Ovary (tissue), 9 donors: ENCODE measurements around the gene GPR107. TPM values are rescaled to one million over a fixed set of nuclear protein-coding genes. Genes with fewer than 3 reads are reported as not detected.

Source experiments
- DNase-seq, 5 donors: peaks; one replicate each; pipeline ENCODE4 v3.0.0-alpha.2; 2019 to 2020
- H3K27ac ChIP-seq, 2 donors: fragments of 200-600 bp; one replicate each; pipeline versions ENCODE4 v1.5.1 to v1.8.0; 2019 to 2022
- H3K27me3 ChIP-seq: fragments of 200-600 bp; one replicate; pipeline ENCODE4 v1.8.0; 2022
- H3K36me3 ChIP-seq: fragments of 200-600 bp; sonication (generic); one replicate; pipeline ENCODE4 v1.5.1; 2019
- H3K4me1 ChIP-seq: one replicate; pipeline ENCODE4 v1.8.1; 2013; ENCODE audit warnings: mild to moderate bottlenecking, moderate library complexity; ENCODE audit not compliant: insufficient read depth
- H3K4me3 ChIP-seq: fragments of 200-600 bp; sonication (generic); one replicate; pipeline ENCODE4 v1.5.1; 2017
- H3K9me3 ChIP-seq, 2 donors: fragments of 200-600 bp in 1 of 2; sonication (generic) in 1 of 2; one replicate each; pipeline versions ENCODE4 v1.5.1 to v1.8.1; 2013 to 2019; ENCODE audit warnings: mild to moderate bottlenecking in 1 of 2, moderate library complexity in 1 of 2
- EP300 ChIP-seq: sonication (generic); formaldehyde crosslinking; IDR thresholded peaks from one replicate; pipeline ENCODE4 v1.6.1; 2017; ENCODE audit warnings: antibody characterized with exemption
- POLR2A ChIP-seq: fragments of 450-650 bp; IDR thresholded peaks from one replicate; pipeline ENCODE4 v1.6.1; 2017; ENCODE audit warnings: antibody characterized with exemption, mild to moderate bottlenecking, moderate library complexity
- WGBS, 3 donors: extraction: QIAGEN DNeasy Blood & Tissue Kit in 1 of 3; methylation state at CpG; one replicate each; pipeline versions ENCODE4 v1.1.5 to v1.1.7; 2013 to 2017; 5-methylcytosine and 5-hydroxymethylcytosine counted together
- intact Hi-C, 4 donors: fragments of 100-400 bp; cut with DNase I; formaldehyde crosslinking; loops; one replicate each; pipeline versions ENCODE4 v1.11.0 to v1.15.1; 2022 to 2023
- polyA plus RNA-seq, 2 donors: library from polyadenylated mRNA; stranded (reverse); fragments of 200-250 nt in 1 of 2; fragments of 350-450 nt in 1 of 2; fragmentation: Illumina TruSeq in 1 of 2; extraction: RNeasy Lipid Tissue Mini Kit (QIAGEN cat#74804) in 1 of 2; gene quantifications; one replicate each; pipeline ENCODE4 v1.2.3, GENCODE V29; 2013 to 2014
- total RNA-seq, 7 donors: library from RNA; depleted of rRNA in 2 of 7; stranded (reverse); fragments of >200 nt in 2 of 7; fragmentation: NEBNext Ultra II Directional in 3 of 7; extraction: Animal tissue kit (Norgen Biotek cat#: 25700) in 3 of 7; gene quantifications; one replicate each; pipeline versions ENCODE4 v1.1.0 to v1.2.4, GENCODE V29; 2016 to 2023
- TF ChIP-seq, protein P1 (sequence below), 3 donors: fragments of 450-650 bp in 2 of 3; fragments of 200-600 bp in 1 of 3; IDR thresholded peaks; one replicate each; pipeline versions ENCODE4 v1.5.1 to v1.8.0; 2016 to 2022; ENCODE audit warnings: antibody characterized with exemption in 3 of 3, mild to moderate bottlenecking in 1 of 3
- donor health status: DM: no; HTN: no; CAD: no; lungs with moderate emphysema.
- donor health status: DM: no; HTN: no; CAD: no.
- donor health status: Bipolar disorder and iron deficiency.
- donor health status: DM: yes; HTN: yes; CAD: no.
- donor health status: DM: no; HTN: no; CAD: no.
- donor health status: DM: yes; HTN: yes; CAD: no.

The GPR107 gene
- total and polyA plus RNA-seq, 9 donors = 11.6 to 44.0 (median 28.3) TPM

DNA sequence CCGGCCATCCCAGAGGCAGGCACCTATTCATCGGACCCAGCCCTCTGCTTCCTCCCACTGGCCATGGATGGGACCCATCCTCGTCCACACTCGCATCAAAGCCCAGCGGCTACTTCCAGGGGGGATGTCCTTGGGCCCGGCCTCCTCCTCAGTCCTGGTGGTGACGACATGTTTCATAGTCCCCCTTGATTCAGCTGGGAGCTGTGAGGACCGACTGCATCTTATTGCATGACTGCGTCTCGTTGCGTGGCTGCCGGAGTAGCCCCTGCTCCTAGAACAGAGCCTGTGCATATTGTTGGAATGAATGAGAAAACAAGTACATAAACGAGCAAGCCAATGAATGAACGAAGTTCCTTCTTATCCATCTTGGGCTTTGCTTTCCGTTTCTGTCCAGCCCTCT lies 131.3 kb downstream of the GPR107 start:
- TF ChIP-seq EP300 (no peak), POLR2A (no peak)
- TF ChIP-seq, protein P1, sequence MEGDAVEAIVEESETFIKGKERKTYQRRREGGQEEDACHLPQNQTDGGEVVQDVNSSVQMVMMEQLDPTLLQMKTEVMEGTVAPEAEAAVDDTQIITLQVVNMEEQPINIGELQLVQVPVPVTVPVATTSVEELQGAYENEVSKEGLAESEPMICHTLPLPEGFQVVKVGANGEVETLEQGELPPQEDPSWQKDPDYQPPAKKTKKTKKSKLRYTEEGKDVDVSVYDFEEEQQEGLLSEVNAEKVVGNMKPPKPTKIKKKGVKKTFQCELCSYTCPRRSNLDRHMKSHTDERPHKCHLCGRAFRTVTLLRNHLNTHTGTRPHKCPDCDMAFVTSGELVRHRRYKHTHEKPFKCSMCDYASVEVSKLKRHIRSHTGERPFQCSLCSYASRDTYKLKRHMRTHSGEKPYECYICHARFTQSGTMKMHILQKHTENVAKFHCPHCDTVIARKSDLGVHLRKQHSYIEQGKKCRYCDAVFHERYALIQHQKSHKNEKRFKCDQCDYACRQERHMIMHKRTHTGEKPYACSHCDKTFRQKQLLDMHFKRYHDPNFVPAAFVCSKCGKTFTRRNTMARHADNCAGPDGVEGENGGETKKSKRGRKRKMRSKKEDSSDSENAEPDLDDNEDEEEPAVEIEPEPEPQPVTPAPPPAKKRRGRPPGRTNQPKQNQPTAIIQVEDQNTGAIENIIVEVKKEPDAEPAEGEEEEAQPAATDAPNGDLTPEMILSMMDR (IDR thresholded peaks at IDR 0.05) = no peak
- DNase-seq = no peak
- Histone ChIP-seq H3K27ac (peak overlapping the region; percentile 70 to 76), H3K4me1 (peaks cover 25% of the 10 kb centered on the region), H3K36me3 (no peaks in the 10 kb centered on the region), H3K9me3 (no peaks in the 10 kb centered on the region), H3K27me3 (no peaks in the 10 kb centered on the region), H3K4me3 (peak overlapping the region; percentile 28)
- intact Hi-C loops = no loop called here
- WGBS, 3 donors = 21 to 44% (median 29%) methylated on average over 15 of the region's 15 CpGs

- H3K4me1 ChIP-seq = peaks cover 25% of the 10 kb centered on the region
- intact Hi-C loops = no loop called here
- H3K27me3 ChIP-seq = no peaks in the 10 kb centered on the region
- no peaks in the 10 kb centered on the region for H3K9me3 ChIP-seq
- peak overlapping the region; percentile 70 to 76 for H3K27ac ChIP-seq
- peak in 2 of 5 donors; percentile 36 to 44 for DNase-seq
- 17 to 21% (median 20%) methylated on average over 17 of the region's 17 CpGs for WGBS, 3 donors
- H3K4me3 ChIP-seq = peak overlapping the region; percentile 28
- TF ChIP-seq EP300 = no peak
- TF ChIP-seq, protein P1 (IDR thresholded peaks at IDR 0.05) = no peak
- TF ChIP-seq POLR2A = no peak
- no peaks in the 10 kb centered on the region for H3K36me3 ChIP-seq
Observed at GRCh38 chr9:130185490-130186031, 131.9 kb downstream of the GPR107 start.

DNA sequence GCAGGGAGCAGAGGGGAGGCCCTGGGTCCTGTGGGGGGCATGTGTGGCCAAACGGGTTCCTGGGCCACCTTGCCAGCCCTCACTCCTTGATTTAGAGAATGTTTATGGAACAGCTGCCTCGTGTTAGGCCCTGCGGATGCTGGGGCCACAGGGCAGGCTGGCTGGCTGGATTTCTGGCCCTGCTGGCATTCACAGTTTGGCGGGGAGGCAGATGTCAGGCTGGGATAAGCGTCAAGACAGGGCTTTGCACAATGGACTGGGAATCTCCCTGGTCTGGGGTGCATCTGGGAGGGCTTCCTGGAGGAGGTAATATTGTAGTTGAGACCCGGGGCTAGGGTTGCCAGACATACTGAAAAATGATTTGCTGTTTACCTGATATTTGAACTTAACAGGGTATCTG lies 132.3 kb downstream of the GPR107 start:
- peaks cover 25% of the 10 kb centered on the region for H3K4me1 ChIP-seq
- peak overlapping the region; percentile 70 to 76 for H3K27ac ChIP-seq
- H3K27me3 ChIP-seq = no peaks in the 10 kb centered on the region
- no peaks in the 10 kb centered on the region for H3K36me3 ChIP-seq
- H3K4me3 ChIP-seq = peak overlapping the region; percentile 28
- intact Hi-C loops = no loop called here
- DNase-seq = peak in 1 of 5 donors; percentile 37
- 22 to 29% (median 28%) methylated on average over 6 of the region's 6 CpGs for WGBS, 3 donors
- no peaks in the 10 kb centered on the region for H3K9me3 ChIP-seq
- TF ChIP-seq, protein P1 (IDR thresholded peaks at IDR 0.05) = no peak
- TF ChIP-seq EP300 = no peak

GRCh38 chr9:130186839-130187522 lies 133.3 kb downstream of the GPR107 start:
- Histone ChIP-seq H3K4me1 (peaks cover 25% of the 10 kb centered on the region), H3K4me3 (peak overlapping the region; percentile 17), H3K9me3 (no peaks in the 10 kb centered on the region), H3K27me3 (no peaks in the 10 kb centered on the region), H3K36me3 (no peaks in the 10 kb centered on the region), H3K27ac (peak overlapping the region in 1 of 2 donors; percentile 76)
- intact Hi-C loops = no loop called here
- no peak for TF ChIP-seq EP300
- TF ChIP-seq, protein P1 (IDR thresholded peaks at IDR 0.05) = no peak
- TF ChIP-seq POLR2A = no peak
- 54 to 70% (median 58%) methylated on average over 22 to 25 of the region's 25 CpGs for WGBS, 3 donors
- DNase-seq = peak in 4 of 5 donors; percentile 58 to 70 (median 64)
